ENCODE data around the gene GAS1.

GAS1 gene

GRCh38 chr9:86909388-86909787 lies 37.9 kb downstream of the GAS1 start:
- TF ChIP-seq TARDBP (IDR thresholded peaks at IDR 0.05) (no peak), ZNF384 (IDR thresholded peaks at IDR 0.05) (no peak), ELF4 (IDR thresholded peaks at IDR 0.05) (no peak), SUZ12 (IDR thresholded peaks at IDR 0.05) (no peak), SP1 (IDR thresholded peaks at IDR 0.05) (no peak), NFRKB (IDR thresholded peaks at IDR 0.05) (no peak), FOXM1 (IDR thresholded peaks at IDR 0.05; ENCODE audit: borderline replicate concordance) (no peak), L3MBTL2 (conservative IDR thresholded peaks at IDR 0.05) (no peak), CTBP1 (IDR thresholded peaks at IDR 0.05; ENCODE audit: borderline replicate concordance) (no peak), ARNT (IDR thresholded peaks at IDR 0.05) (no peak), FOXK2 (IDR thresholded peaks at IDR 0.05) (no peak), PKNOX1 (IDR thresholded peaks at IDR 0.05) (no peak), HDGF (IDR thresholded peaks at IDR 0.05; ENCODE audit: borderline replicate concordance) (no peak), LEF1 (IDR thresholded peaks at IDR 0.05; ENCODE audit: borderline replicate concordance) (no peak), FOXA1 (IDR thresholded peaks at IDR 0.05) (no peak), BHLHE40 (IDR thresholded peaks at IDR 0.05; ENCODE audit: borderline replicate concordance) (no peak)
- POLR2A ChIA-PET = no interaction called here
- CTCF ChIA-PET = no interaction called here
- no peak for DNase-seq (ENCODE audit: extremely low spot score)

- CTCF ChIA-PET = no interaction called here
- POLR2A ChIA-PET = no interaction called here
- no peak for DNase-seq (ENCODE audit: extremely low spot score)
- TF ChIP-seq HDGF (IDR thresholded peaks at IDR 0.05; ENCODE audit: borderline replicate concordance) (no peak), FOXK2 (IDR thresholded peaks at IDR 0.05) (no peak), ZNF384 (IDR thresholded peaks at IDR 0.05) (no peak), FOXM1 (IDR thresholded peaks at IDR 0.05; ENCODE audit: borderline replicate concordance) (no peak), SP1 (IDR thresholded peaks at IDR 0.05) (no peak), FOXA1 (IDR thresholded peaks at IDR 0.05) (no peak), SUZ12 (IDR thresholded peaks at IDR 0.05) (no peak), PKNOX1 (IDR thresholded peaks at IDR 0.05) (no peak), TARDBP (IDR thresholded peaks at IDR 0.05) (no peak), BHLHE40 (IDR thresholded peaks at IDR 0.05; ENCODE audit: borderline replicate concordance) (no peak), ELF4 (IDR thresholded peaks at IDR 0.05) (no peak), LEF1 (IDR thresholded peaks at IDR 0.05; ENCODE audit: borderline replicate concordance) (no peak), L3MBTL2 (conservative IDR thresholded peaks at IDR 0.05) (no peak), CTBP1 (IDR thresholded peaks at IDR 0.05; ENCODE audit: borderline replicate concordance) (no peak), ARNT (IDR thresholded peaks at IDR 0.05) (no peak), NFRKB (IDR thresholded peaks at IDR 0.05) (no peak)
Observed at GRCh38 chr9:86908261-86908660, 39.0 kb downstream of the GAS1 start.

- POLR2A ChIA-PET = no interaction called here
- CTCF ChIA-PET = no interaction called here
- no peak for DNase-seq (ENCODE audit: extremely low spot score)
- TF ChIP-seq NFRKB (IDR thresholded peaks at IDR 0.05) (no peak), CTBP1 (IDR thresholded peaks at IDR 0.05; ENCODE audit: borderline replicate concordance) (no peak), ZNF384 (IDR thresholded peaks at IDR 0.05) (no peak)
Observed at GRCh38 chr9:86907346-86907745, 40.0 kb downstream of the GAS1 start.

- POLR2A ChIA-PET = no interaction called here
- CTCF ChIA-PET = no interaction called here
Observed at GRCh38 chr9:86903734-86904085, 43.6 kb downstream of the GAS1 start.

GRCh38 chr9:86902991-86903733 lies 44.1 kb downstream of the GAS1 start:
- no peak for TF ChIP-seq LEF1 (IDR thresholded peaks at IDR 0.05; ENCODE audit: borderline replicate concordance)
- no peak for TF ChIP-seq SP1 (IDR thresholded peaks at IDR 0.05)
- TF ChIP-seq BHLHE40 (IDR thresholded peaks at IDR 0.05; ENCODE audit: borderline replicate concordance) = no peak
- no peak for TF ChIP-seq ARNT (IDR thresholded peaks at IDR 0.05)
- TF ChIP-seq HDGF (IDR thresholded peaks at IDR 0.05; ENCODE audit: borderline replicate concordance) = no peak
- TF ChIP-seq TARDBP (IDR thresholded peaks at IDR 0.05) = no peak
- TF ChIP-seq FOXM1 (IDR thresholded peaks at IDR 0.05; ENCODE audit: borderline replicate concordance) = no peak
- TF ChIP-seq FOXK2 (IDR thresholded peaks at IDR 0.05) = no peak
- TF ChIP-seq CTBP1 (IDR thresholded peaks at IDR 0.05; ENCODE audit: borderline replicate concordance) = no peak
- no peak for TF ChIP-seq SUZ12 (IDR thresholded peaks at IDR 0.05)
- no peak for TF ChIP-seq FOXA1 (IDR thresholded peaks at IDR 0.05)
- TF ChIP-seq ELF4 (IDR thresholded peaks at IDR 0.05) = no peak
- TF ChIP-seq L3MBTL2 (conservative IDR thresholded peaks at IDR 0.05) = no peak
- TF ChIP-seq ZNF384 (IDR thresholded peaks at IDR 0.05) = no peak
- TF ChIP-seq PKNOX1 (IDR thresholded peaks at IDR 0.05) = no peak
- no peak for TF ChIP-seq NFRKB (IDR thresholded peaks at IDR 0.05)
- CTCF ChIA-PET = no interaction called here

More at GRCh38 chr9:86903734-86904085, 43.6 kb downstream of the GAS1 start:
- TF ChIP-seq LEF1 (IDR thresholded peaks at IDR 0.05; ENCODE audit: borderline replicate concordance) (no peak), FOXK2 (IDR thresholded peaks at IDR 0.05) (no peak), SP1 (IDR thresholded peaks at IDR 0.05) (no peak), CTBP1 (IDR thresholded peaks at IDR 0.05; ENCODE audit: borderline replicate concordance) (no peak), L3MBTL2 (conservative IDR thresholded peaks at IDR 0.05) (no peak), SUZ12 (IDR thresholded peaks at IDR 0.05) (no peak), FOXA1 (IDR thresholded peaks at IDR 0.05) (no peak), NFRKB (IDR thresholded peaks at IDR 0.05) (no peak), ARNT (IDR thresholded peaks at IDR 0.05) (no peak), ZNF384 (IDR thresholded peaks at IDR 0.05) (no peak), BHLHE40 (IDR thresholded peaks at IDR 0.05; ENCODE audit: borderline replicate concordance) (no peak), HDGF (IDR thresholded peaks at IDR 0.05; ENCODE audit: borderline replicate concordance) (no peak), FOXM1 (IDR thresholded peaks at IDR 0.05; ENCODE audit: borderline replicate concordance) (no peak), TARDBP (IDR thresholded peaks at IDR 0.05) (no peak), ELF4 (IDR thresholded peaks at IDR 0.05) (no peak), PKNOX1 (IDR thresholded peaks at IDR 0.05) (no peak)
- DNase-seq (ENCODE audit: extremely low spot score) = no peak

More at GRCh38 chr9:86902991-86903733, 44.1 kb downstream of the GAS1 start:
- DNase-seq (ENCODE audit: extremely low spot score) = no peak
- POLR2A ChIA-PET = no interaction called here
